ENCODE measurements around the gene HOXA9.

Gene HOXA9

GRCh38 chr7:27165089-27165995, at the start of gene HOXA9:
Gene HOXA9, minus strand, starts transcription at chr7:27165537. Its CDS starts 80 bp downstream, at chr7:27165457.
- no peak for DNase-seq (ENCODE audit: low spot score)

DNA sequence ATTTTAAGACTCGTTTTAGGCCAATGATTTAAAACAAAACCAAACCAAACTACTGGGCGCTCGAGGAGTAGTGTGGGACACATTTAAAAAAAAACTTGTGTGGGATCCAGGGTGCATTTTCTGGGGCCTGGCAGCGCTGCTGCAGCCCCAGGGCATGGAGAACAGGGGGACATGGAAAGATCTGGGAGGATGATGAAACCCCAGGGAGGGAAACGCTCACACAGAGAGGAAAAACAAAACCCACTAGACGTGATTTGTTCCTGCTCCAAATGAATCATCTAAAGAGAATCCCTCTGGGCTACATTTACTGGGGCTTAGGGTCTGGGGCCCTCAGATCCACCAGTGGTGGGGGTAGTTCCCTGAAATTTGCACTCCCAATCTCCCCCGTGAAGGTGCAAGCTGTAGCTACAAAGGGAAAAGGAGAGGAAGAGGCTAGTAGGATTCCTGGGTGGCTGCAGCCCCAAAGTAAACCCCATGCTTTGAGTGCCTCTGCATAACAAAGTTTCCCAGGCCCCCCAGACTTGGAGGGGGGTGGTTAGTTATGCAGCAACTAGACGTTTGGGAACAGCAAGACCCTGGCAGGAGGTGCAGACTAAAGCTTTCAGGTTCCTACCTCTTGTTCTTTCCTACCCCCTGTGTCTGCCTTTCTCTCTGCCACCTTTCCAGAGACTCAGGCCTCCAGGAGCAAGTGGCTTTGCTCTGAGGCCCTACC, 49.1 kb upstream of the HOXA9 start:
- no peak for DNase-seq (ENCODE audit: low spot score)

- no peak for DNase-seq (ENCODE audit: low spot score)
These were observed 48.3 kb upstream of the HOXA9 start for GRCh38 chr7:27213433-27214238.

- no peak for DNase-seq (ENCODE audit: low spot score)
These were observed 47.4 kb upstream of the HOXA9 start for GRCh38 chr7:27212497-27213432.

- no peak for DNase-seq (ENCODE audit: low spot score)
These were observed 46.4 kb upstream of the HOXA9 start for GRCh38 chr7:27211764-27212204.

GRCh38 chr7:27211084-27211446, 45.7 kb upstream of the HOXA9 start:
- no peak for DNase-seq (ENCODE audit: low spot score)

DNA sequence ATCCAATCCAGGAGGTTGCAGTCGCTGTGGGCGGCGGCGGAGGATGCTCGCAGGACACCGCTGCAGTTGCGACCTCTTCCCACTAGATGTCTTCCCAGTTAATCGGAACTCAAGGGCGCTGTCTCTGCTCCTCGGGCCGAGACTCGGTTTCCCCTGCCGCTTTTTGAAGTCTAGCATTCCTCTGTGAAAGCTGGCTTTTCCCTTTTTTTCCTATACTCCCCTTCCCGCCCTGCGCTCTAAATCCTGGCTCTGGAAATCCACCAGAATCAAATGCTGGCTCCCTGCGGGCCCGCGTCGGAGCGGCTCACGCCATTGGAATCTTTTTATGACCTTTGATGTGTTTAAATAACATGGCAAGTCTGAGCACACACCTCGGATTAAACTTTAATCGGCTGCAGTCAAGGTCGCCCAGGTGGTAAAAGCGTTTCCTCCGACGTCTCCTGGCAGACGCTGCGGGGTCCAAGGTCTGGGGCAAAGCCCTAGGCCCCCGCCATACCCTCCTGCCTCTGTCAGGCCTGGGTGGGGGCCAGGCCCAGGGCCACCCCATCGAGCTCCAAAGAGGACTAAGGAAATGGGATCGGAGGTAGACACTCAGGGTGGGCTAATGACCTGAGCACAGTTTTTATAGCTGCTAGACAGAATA, 45.2 kb upstream of the HOXA9 start:
- DNase-seq (ENCODE audit: low spot score), result no peak

DNA sequence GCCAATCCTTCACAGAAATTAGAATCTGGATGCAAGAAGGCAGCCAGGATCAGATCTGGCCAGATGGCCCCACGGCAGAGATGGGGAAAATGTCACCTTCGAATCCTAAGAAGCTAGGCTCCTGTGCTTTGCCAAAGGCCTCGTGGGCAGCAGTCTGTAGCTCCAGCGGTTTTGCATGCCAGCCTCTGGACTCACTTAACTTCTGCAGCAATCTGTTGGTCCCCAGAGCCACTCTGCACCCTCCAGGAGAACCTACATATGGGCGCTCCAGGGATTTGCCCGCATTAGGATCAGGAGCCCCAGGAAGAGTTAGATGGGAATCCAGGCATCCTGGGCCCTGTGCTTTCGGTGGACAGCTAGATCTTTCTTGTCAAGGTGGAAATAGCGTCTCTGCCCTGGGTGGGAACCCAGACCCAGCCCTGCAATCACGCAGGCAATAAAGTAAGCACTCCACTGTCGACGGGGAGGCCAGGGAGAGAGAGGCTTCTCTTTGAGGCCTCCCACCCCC, 44.6 kb upstream of the HOXA9 start:
- DNase-seq (ENCODE audit: low spot score), result no peak

GRCh38 chr7:27208998-27209397, 43.7 kb upstream of the HOXA9 start:
- DNase-seq (ENCODE audit: low spot score), result no peak

GRCh38 chr7:27207348-27207985, 42.1 kb upstream of the HOXA9 start:
- no peak for DNase-seq (ENCODE audit: low spot score)

- no peak for DNase-seq (ENCODE audit: low spot score)
These were observed 40.3 kb upstream of the HOXA9 start for GRCh38 chr7:27205325-27206280.

- DNase-seq (ENCODE audit: low spot score), result no peak
These were observed 39.5 kb upstream of the HOXA9 start for GRCh38 chr7:27204851-27205322.

DNA sequence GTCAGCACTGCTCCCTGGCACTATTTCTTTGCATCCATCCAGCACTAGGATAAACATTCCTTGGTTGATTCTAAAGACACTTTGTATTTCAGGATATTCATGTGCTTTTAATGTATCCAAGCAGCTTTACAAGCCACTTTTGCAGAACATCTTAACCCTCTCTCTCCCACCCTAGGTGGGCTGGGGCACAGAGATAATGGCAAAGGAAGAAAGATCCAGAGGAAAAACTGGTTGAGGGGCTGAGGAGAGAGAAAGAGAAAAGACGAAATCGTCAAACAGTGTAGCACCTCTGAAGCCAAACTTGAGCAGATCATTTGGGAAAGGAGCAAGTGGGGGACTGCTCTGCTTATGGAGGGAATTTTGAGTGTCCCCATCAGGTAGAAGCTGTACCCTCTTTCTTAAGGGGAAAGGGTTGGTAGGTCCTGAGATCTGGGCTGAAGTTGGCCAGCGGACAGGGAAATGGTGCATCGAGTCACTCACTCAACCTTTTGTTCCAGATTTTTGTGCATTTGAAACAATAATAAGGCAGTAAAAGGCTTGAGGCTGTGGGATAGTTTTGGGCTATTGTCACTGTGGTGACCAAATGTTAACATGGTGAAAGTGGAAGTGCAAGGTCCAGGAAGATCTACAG, 38.7 kb upstream of the HOXA9 start:
- no peak for DNase-seq (ENCODE audit: low spot score)

DNA sequence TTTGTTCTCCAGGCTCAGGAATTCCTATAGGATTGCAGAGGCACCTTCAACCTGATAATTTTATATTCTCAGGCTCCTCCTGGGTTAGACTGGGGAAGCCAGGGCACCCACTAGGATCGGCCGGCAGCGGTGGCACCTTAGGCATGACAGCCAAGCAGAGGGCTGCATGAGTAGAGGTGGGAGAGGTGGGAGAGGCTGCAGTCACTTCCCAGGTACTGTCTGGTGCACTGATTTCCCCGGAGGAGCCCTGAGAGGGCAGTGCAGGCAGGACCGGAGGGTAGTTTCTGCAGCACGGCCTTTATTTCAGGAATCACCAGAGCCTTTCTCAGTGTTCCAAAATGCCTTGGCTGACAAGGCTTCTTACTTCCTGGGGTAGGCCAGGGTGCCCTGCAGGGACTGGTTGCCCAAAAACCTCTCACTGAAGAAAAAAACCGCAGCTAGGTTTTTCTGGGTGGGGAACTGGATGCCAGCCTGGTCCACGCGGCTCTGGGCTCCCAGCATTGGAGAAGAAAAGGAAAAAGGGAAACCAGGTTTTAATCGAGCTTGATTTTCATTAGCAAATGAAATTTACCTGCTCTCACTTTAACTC, 38.1 kb upstream of the HOXA9 start:
- no peak for DNase-seq (ENCODE audit: low spot score)

DNA sequence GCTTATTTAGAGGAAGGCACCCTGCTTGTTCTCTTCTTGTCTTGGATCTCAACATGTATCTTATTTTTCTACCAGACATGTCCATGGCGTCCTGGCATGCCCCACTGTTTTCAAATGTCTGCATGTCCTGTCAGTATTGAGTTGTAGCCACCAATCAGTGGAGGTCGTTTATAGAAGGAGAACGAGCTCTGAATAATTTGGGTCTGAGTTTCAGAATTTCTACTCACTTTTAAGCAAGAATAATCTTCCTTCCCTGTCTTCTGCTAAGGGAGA, 37.5 kb upstream of the HOXA9 start:
- DNase-seq (ENCODE audit: low spot score), result no peak

- DNase-seq (ENCODE audit: low spot score), result no peak
These were observed 36.9 kb upstream of the HOXA9 start for GRCh38 chr7:27202018-27202861.

- no peak for DNase-seq (ENCODE audit: low spot score)
These were observed 36.3 kb upstream of the HOXA9 start for GRCh38 chr7:27201580-27202017.
